Right atrium auricular region (tissue), 2 donors: ENCODE data around the gene TMEM185A. TPM values are rescaled to one million over a fixed set of nuclear protein-coding genes. Genes with fewer than 3 reads are reported as not detected.
"Not testable (repeated sequence)": the region's sequence is repeated elsewhere in the genome, so short reads cannot be mapped to it uniquely, and the experiment has no call there.

ENCODE experiments used
- DNase-seq: peaks from one replicate; pipeline ENCODE4 v3.0.0-alpha.2; 2019; ENCODE audit warnings: low spot score
- H3K27ac ChIP-seq, 2 donors: fragments of 200-600 bp; sonication (generic); 1 replicate in 1 of 2; 2 replicates in 1 of 2; pipeline ENCODE4 v1.5.1; 2016 to 2019
- H3K27me3 ChIP-seq, 2 donors: fragments of 200-600 bp; sonication (generic); one replicate each; pipeline versions ENCODE4 v1.5.1 to v1.6.0; 2017 to 2019
- H3K36me3 ChIP-seq: fragments of 200-600 bp; sonication (generic); one replicate; pipeline ENCODE4 v1.5.1; 2016
- H3K4me1 ChIP-seq, 2 donors: fragments of 200-600 bp; sonication (generic); one replicate each; pipeline versions ENCODE4 v1.5.1 to v1.6.0; 2017 to 2019
- H3K4me3 ChIP-seq, 2 donors: fragments of 200-600 bp; sonication (generic); 1 replicate in 1 of 2; 2 replicates in 1 of 2; pipeline ENCODE4 v1.5.1; 2017 to 2019; ENCODE audit warnings: mild to moderate bottlenecking in 1 of 2, moderate library complexity in 1 of 2
- H3K9me3 ChIP-seq, 2 donors: fragments of 200-600 bp; sonication (generic); one replicate each; pipeline ENCODE4 v1.5.1; 2019
- total RNA-seq, 2 donors: library from RNA; depleted of rRNA; stranded (reverse); fragments of >200 nt; gene quantifications; one replicate each; pipeline ENCODE4 v1.1.0, GENCODE V29; 2016
- TF ChIP-seq, protein P1 (sequence below), 2 donors: fragments of 200-600 bp; sonication (generic); IDR thresholded peaks; one replicate each; pipeline ENCODE4 v1.5.1; 2019; ENCODE audit warnings: antibody characterized with exemption in 2 of 2

The TMEM185A gene
- 10 to 100 TPM; 37.0 to 37.2 TPM for total RNA-seq

DNA sequence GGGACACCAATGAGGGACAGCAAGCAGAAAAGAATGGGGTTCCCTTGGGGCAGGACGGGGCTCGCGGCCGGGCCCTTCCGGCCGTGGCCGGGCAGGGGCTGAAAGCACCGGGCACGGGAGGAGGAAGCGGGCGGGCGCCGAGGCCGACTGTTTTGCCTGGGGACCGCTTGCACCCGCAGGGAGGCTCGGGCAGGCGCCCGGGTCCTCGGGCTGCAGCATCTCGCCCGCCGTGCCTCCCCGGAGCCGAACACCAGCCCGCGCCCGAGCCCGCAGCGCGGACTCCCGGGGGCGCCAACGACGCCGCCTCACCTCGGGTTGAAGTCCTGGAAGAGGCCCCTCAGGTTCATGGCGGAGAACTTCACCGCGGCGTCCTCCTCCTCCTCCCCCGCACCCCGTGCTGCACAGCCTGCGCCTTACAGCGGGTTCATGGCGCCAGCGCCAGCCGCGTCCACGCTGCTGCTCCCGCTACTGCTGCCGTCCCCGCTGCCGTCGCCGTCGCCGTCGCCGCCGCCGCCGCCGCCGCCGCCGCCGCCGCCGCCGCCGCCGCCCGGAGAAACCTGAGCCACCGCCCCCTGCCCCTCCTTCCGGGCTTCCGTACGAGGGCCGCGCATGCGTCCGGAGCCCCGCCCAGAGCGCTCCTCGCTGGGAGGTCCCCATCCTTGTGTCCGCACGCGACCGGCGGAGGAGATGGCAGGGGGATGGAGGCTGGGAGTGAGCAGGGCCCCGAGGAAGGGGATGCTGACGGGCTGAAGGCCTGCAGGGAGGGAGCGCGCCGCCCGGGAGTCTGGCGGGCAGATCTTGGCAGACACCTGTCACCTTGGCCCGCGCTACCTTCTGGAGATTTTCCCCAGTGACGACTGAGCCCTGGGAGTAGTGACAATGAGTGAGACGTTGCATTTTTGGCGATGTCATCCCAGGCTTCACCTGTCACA is at the start of gene TMEM185A:
Gene TMEM185A, minus strand, starts transcription at position 559 of the 932 bp plus-strand sequence. Its CDS starts 212 bp downstream, at position 347.
- peak within 1 kb of the TSS; percentile 74 to 75 for H3K27ac ChIP-seq
- H3K36me3 ChIP-seq, result no peaks in the 10 kb centered on the region
- peaks cover 0 to 21% of the 10 kb centered on the region in 2 donors for H3K4me1 ChIP-seq
- TF ChIP-seq, protein P1, sequence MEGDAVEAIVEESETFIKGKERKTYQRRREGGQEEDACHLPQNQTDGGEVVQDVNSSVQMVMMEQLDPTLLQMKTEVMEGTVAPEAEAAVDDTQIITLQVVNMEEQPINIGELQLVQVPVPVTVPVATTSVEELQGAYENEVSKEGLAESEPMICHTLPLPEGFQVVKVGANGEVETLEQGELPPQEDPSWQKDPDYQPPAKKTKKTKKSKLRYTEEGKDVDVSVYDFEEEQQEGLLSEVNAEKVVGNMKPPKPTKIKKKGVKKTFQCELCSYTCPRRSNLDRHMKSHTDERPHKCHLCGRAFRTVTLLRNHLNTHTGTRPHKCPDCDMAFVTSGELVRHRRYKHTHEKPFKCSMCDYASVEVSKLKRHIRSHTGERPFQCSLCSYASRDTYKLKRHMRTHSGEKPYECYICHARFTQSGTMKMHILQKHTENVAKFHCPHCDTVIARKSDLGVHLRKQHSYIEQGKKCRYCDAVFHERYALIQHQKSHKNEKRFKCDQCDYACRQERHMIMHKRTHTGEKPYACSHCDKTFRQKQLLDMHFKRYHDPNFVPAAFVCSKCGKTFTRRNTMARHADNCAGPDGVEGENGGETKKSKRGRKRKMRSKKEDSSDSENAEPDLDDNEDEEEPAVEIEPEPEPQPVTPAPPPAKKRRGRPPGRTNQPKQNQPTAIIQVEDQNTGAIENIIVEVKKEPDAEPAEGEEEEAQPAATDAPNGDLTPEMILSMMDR (IDR thresholded peaks at IDR 0.05), result no peak
- no peaks in the 10 kb centered on the region for H3K27me3 ChIP-seq
- DNase-seq, result no peak
- peak within 1 kb of the TSS; percentile 75 to 77 for H3K4me3 ChIP-seq
- no peaks in the 10 kb centered on the region for H3K9me3 ChIP-seq

DNA sequence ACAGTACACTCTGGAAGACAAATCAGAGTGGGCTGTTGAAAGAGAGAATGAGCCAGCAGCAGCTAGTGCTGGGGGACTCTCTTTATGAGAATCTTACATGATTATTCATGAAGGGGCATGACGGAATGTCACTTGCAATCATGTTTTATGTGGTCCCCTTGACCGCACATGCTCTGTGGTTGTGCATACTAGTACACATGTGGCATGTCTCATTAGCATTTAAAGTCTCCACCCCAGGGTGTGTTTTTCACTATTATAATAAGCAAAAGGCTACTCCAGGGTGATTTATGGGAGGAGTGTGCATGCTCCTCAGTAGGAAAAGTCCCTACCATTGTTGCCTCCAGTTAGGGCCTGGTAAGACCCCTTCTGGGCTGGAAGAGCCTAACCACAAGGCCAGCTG is 49.6 kb upstream of the TMEM185A start:
- Histone ChIP-seq H3K27me3 (no peaks in the 10 kb centered on the region), H3K36me3 (no peaks in the 10 kb centered on the region), H3K4me3 (no peak overlapping the region), H3K9me3 (no peaks in the 10 kb centered on the region), H3K27ac (no peak overlapping the region), H3K4me1 (no peaks in the 10 kb centered on the region)
- DNase-seq, result no peak
- TF ChIP-seq, protein P1 (IDR thresholded peaks at IDR 0.05), result no peak

DNA sequence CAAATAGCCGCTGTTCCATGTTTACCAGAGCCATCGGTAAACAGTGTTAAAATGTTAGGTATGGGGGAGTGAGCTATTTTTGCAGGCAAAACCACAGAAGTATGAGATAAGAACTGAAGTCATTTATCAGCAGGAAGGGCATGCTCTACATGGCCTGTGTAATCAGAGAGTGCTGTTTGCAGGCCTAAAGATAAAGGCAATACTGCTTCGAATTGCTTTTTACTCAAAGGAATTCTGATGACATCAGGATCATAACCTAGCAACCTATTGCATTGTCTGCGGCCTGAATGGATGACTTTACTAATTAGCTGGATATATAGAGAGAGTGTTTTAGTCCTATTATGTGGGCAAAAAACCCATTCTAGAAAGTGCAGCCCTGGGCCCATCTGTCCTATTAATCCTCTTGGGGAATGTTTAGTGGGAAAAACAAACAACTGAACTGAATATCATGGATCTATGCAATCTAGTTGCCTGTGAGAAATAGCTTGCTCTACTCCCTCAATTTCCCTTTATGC is 47.6 kb upstream of the TMEM185A start:
- H3K4me3 ChIP-seq, H3K27me3 ChIP-seq, H3K27ac ChIP-seq, DNase-seq, H3K9me3 ChIP-seq, H3K4me1 ChIP-seq, H3K36me3 ChIP-seq: not testable (repeated sequence)

DNA sequence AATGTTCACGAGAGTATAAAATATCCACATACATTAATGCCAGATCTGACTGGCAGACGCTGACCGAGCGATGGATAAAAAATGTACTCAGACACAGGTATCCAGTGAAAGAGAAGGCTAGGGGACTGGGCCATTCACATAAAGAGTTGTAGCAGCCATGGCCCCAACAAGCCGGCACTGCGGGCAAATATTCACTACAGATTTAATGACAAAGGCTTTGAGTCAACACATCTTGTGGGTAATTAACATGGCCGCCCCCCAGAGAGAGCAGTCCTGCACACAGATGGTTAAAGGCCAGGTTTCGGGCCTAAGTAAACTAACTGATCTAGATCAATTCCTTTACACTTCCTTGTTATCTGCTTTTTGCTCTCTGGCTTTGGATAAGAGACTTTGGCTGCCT is 44.0 kb upstream of the TMEM185A start:
- not testable (repeated sequence) for H3K27me3 ChIP-seq, H3K4me3 ChIP-seq, H3K36me3 ChIP-seq, H3K27ac ChIP-seq, DNase-seq, H3K4me1 ChIP-seq, H3K9me3 ChIP-seq

DNA sequence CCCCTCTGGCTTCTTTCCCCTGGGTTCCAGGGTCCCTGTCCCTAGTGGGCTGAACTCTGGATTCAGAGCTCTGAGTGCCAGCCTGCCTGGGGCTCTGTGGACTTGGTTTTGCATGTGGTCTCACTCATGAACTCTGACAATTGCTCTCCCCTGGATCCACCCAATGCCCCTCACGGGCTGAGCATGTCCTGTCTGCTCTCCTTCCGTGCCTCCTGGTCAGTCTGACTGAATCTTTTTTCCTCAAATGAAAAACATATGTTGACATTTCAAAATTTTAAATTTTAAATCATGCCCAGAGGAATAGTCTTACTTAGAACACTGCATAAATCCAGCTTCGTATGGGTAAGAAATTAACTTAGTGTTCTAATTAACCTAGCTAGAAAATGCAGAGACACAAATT is 43.5 kb upstream of the TMEM185A start:
- H3K27me3 ChIP-seq, H3K4me3 ChIP-seq, H3K36me3 ChIP-seq, H3K4me1 ChIP-seq, H3K27ac ChIP-seq, H3K9me3 ChIP-seq, DNase-seq: not testable (repeated sequence)

DNA sequence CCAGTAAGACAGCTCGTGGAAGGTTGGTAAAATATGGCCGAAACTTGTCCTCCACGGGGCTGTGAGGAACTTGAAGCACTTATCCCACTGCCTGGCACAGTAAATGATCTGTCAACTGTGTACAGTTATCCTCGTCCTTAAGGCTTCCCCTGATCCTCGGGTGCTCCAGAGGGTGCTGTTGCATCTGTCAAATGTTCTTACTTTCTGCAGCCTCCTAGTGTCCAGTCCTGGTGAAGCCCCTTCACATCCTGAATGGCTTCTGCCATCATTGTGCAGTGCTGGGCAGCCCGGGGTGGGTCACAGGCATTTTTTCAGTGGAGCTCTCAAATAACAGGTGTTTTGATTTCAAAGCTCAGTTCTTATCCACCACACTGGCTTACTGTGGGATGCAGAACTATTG is 29.0 kb upstream of the TMEM185A start:
- H3K27me3 ChIP-seq, H3K4me1 ChIP-seq, H3K9me3 ChIP-seq, H3K36me3 ChIP-seq, DNase-seq, H3K27ac ChIP-seq, H3K4me3 ChIP-seq: not testable (repeated sequence)

DNA sequence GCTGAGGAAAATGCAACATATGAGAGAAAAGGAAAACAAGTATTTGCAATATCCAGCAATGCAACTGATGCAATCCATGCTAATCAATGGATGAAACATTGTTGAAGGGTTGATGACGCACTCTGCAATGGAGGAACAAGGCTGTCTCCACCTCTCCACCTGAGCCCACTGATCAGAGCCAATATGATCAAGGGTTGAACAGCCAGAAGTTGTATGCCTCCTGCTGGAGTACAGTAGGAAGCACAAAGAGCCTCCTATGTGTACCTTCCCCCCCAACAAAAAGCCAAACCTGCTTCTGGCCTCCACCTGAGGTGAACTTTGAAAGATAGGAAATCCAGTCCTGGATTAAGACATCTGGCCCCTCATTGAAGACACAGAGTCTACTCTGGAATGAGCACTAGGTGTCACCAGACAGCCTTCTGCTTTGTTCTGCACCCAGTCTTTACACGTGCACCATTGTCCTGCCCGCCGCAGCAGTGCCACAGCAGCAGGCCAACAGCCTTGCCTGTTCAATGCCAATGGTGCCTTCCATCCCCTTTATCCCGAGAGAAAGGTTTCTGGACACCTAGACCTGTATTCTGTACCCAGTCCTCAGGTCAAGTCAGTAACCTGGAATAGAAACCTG is 24.8 kb upstream of the TMEM185A start:
- H3K9me3 ChIP-seq, H3K36me3 ChIP-seq, H3K4me3 ChIP-seq, H3K4me1 ChIP-seq, H3K27ac ChIP-seq, H3K27me3 ChIP-seq, DNase-seq: not testable (repeated sequence)

DNA sequence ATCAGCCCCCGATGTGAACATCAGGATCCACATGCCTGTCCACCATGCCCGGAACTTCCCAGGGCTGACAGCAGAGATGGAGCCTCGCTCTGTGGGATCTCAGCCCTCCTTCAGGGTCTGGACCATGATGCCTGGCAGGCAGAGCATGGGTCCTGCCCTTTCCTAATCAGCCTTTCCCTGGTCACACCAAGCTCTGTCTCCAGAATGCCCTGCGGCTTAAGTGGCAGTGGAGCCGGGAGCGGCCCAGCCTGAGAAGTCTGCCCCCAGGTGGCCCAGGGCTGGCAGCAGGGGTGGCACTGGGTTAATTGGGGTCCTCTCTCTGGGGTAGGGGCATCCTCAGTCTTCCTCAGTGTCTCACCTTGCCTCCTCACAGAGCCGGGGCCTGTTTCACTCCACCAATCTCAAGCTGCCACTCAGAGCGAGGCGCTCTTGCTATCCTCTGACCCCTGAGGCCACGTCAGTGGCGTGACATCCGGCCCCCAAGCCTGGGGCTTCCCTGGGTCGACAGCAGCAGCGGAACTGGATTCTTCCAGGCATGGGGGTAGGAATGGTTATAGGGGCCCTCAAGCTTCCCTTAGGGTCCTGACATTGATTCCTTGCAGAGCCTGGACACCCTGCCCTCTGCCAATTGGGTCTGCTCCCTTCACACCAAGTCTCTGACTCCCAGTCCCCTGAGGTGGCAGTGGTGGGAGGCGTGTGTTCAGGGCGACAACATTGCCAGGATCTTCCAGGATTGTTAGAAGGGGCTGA is 20.8 kb upstream of the TMEM185A start:
- Histone ChIP-seq H3K27ac (no peak overlapping the region), H3K4me1 (no peaks in the 10 kb centered on the region), H3K9me3 (no peaks in the 10 kb centered on the region), H3K36me3 (no peaks in the 10 kb centered on the region), H3K27me3 (no peaks in the 10 kb centered on the region), H3K4me3 (no peak overlapping the region)
- no peak for DNase-seq
- TF ChIP-seq, protein P1 (IDR thresholded peaks at IDR 0.05), result no peak
